Ovary (tissue), 3 donors: ENCODE measurements around the gene MIGA1.
A peak's percentile ranks its signal among the peaks of the same experiment; 100 is the strongest.

ENCODE experiments used
- CTCF ChIP-seq, 3 donors: fragments of 450-650 bp in 2 of 3; fragments of 200-600 bp in 1 of 3; IDR thresholded peaks; one replicate each; pipeline versions ENCODE4 v1.5.1 to v1.8.0; 2016 to 2022; ENCODE audit warnings: antibody characterized with exemption in 3 of 3, mild to moderate bottlenecking in 1 of 3
- POLR2A ChIP-seq: fragments of 450-650 bp; IDR thresholded peaks from one replicate; pipeline ENCODE4 v1.6.1; 2017; ENCODE audit warnings: antibody characterized with exemption, mild to moderate bottlenecking, moderate library complexity
- donor health status: DM: no; HTN: no; CAD: no.

GRCh38 chr1:77900687-77901293 is 121.3 kb downstream of the MIGA1 start:
- TF ChIP-seq CTCF (IDR thresholded peaks at IDR 0.05) (peak; percentile 32 to 59 (median 57)), POLR2A (no peak)
